HepG2 (cell line): Measurements from ENCODE around the gene TOM1L2. TPM values are rescaled to one million over a fixed set of nuclear protein-coding genes. Genes with fewer than 3 reads are reported as not detected.
A peak's percentile ranks its signal among the peaks of the same experiment; 100 is the strongest.

Experiments used
- ATF2 ChIP-seq: sonication (generic); formaldehyde crosslinking; IDR thresholded peaks from 2 replicates; pipeline ENCODE4 v1.4.0; 2020; ENCODE audit warnings: missing genetic modification reagents
- CEBPB ChIP-seq: IDR thresholded peaks from 2 replicates; pipeline ENCODE4 v1.6.1; 2011; ENCODE audit warnings: low read depth, low read length, improper control_type of control experiment, borderline replicate concordance
- FOXA1 ChIP-seq, 2 experiments: fragments of 450-650 bp in 1 of 2; sonication (generic) in 1 of 2; formaldehyde crosslinking in 1 of 2; IDR thresholded peaks; 2 replicates each; pipeline versions ENCODE4 v1.4.0 to v1.6.1; 2016 to 2020; ENCODE audit warnings: missing genetic modification reagents in 1 of 2
- GRHL1 ChIP-seq: sonication (generic); formaldehyde crosslinking; conservative IDR thresholded peaks from 2 replicates; pipeline ENCODE4 v1.8.0; 2022; ENCODE audit warnings: missing genetic modification reagents
- NAIF1 ChIP-seq: sonication (generic); formaldehyde crosslinking; IDR thresholded peaks from 2 replicates; pipeline ENCODE4 v1.5.0; 2020; ENCODE audit warnings: mild to moderate bottlenecking, missing genetic modification reagents, borderline replicate concordance
- RCOR2 ChIP-seq: IDR thresholded peaks from 2 replicates; pipeline ENCODE4 v1.6.1; 2016; ENCODE audit warnings: missing biosample characterization, missing genetic modification reagents
- ZBTB2 ChIP-seq: sonication (generic); formaldehyde crosslinking; IDR thresholded peaks from 2 replicates; pipeline ENCODE4 v1.8.0; 2022; ENCODE audit warnings: low read depth, missing genetic modification reagents
- ZKSCAN8 ChIP-seq: IDR thresholded peaks from 2 replicates; pipeline ENCODE4 v1.6.1; 2016; ENCODE audit warnings: borderline replicate concordance, missing genetic modification reagents, missing compliant biosample characterization
- ZNF292 ChIP-seq: sonication (generic); formaldehyde crosslinking; IDR thresholded peaks from 2 replicates; pipeline ENCODE4 v1.8.1; 2022; ENCODE audit warnings: mild to moderate bottlenecking, low read depth, missing genetic modification reagents, borderline replicate concordance
- ZNF331 ChIP-seq: sonication (generic); formaldehyde crosslinking; IDR thresholded peaks from 2 replicates; pipeline ENCODE4 v1.4.0; 2020; ENCODE audit warnings: missing genetic modification reagents
- ZNF746 ChIP-seq: sonication (generic); formaldehyde crosslinking; IDR thresholded peaks from 2 replicates; pipeline ENCODE4 v1.8.0; 2022; ENCODE audit warnings: mild to moderate bottlenecking, missing genetic modification reagents
- ZNF792 ChIP-seq: IDR thresholded peaks from 2 replicates; pipeline ENCODE4 v1.6.1; 2016
- polyA plus RNA-seq, 8 experiments: library from polyadenylated mRNA; depleted of rRNA in 3 of 8; stranded (reverse) in 7 of 8; unstranded in 1 of 8; fragments of >200 nt; fragmentation: Illumina TruSeq in 4 of 8; extraction: Trizol in 4 of 8; gene quantifications; 2 replicates each; pipeline versions ENCODE4 v1.2.1 to v1.2.3, GENCODE V29; 2011 to 2016; ENCODE audit warnings: low read depth in 4 of 8, missing spikeins in 1 of 8, mixed read lengths in 1 of 8; ENCODE audit not compliant: insufficient read depth in 1 of 8
- total RNA-seq, 5 experiments: library from RNA; depleted of rRNA; stranded (reverse); fragments of >200 nt; fragmentation: Illumina TruSeq; extraction: Trizol; gene quantifications; 2 replicates each; pipeline ENCODE4 v1.2.3, GENCODE V29; 2016; ENCODE audit warnings: low read depth in 1 of 5
- TF ChIP-seq, protein P1 (sequence below): sonication (generic); formaldehyde crosslinking; IDR thresholded peaks from one replicate; pipeline ENCODE4 v1.5.1; 2020; ENCODE audit warnings: mild to moderate bottlenecking, missing genetic modification reagents; ENCODE audit errors: not compliant biosample characterization

The TOM1L2 gene
- total and polyA plus RNA-seq, 2 of the 13 experiments (the other 11 are each of a cell fraction or from before 2014, with no cell fraction given), result 4.7 to 7.4 TPM

- TF ChIP-seq NAIF1 (0 out of 2 replicates have a peak, but pooled peaks have one; percentile 26), GRHL1 (CRISPR knock-in tag) (no peak), ZKSCAN8 (CRISPR knock-in tag) (0 out of 2 replicates have a peak, but pooled peaks have one; percentile 41), ZBTB2 (CRISPR knock-in tag) (no peak), ZNF792 (CRISPR knock-in tag) (peak; percentile 74; the same call in 1 of the 2 replicates), ZNF746 (CRISPR knock-in tag) (0 out of 2 replicates have a peak, but pooled peaks have one; percentile 39), ATF2 (CRISPR knock-in tag) (peak; percentile 56), ZNF331 (CRISPR knock-in tag) (peak; percentile 37; the same call in 1 of the 2 replicates), RCOR2 (CRISPR knock-in tag) (peak; percentile 27; the same call in 1 of the 2 replicates), CEBPB (peak; percentile 74; the same call in 1 of the 2 replicates), ZNF292 (peak; percentile 62; the same call in 1 of the 2 replicates), FOXA1 (IDR thresholded peaks at IDR 0.05) (no peak), FOXA1 (CRISPR knock-in tag; IDR thresholded peaks at IDR 0.05) (peak; percentile 54)
- TF ChIP-seq, protein P1, sequence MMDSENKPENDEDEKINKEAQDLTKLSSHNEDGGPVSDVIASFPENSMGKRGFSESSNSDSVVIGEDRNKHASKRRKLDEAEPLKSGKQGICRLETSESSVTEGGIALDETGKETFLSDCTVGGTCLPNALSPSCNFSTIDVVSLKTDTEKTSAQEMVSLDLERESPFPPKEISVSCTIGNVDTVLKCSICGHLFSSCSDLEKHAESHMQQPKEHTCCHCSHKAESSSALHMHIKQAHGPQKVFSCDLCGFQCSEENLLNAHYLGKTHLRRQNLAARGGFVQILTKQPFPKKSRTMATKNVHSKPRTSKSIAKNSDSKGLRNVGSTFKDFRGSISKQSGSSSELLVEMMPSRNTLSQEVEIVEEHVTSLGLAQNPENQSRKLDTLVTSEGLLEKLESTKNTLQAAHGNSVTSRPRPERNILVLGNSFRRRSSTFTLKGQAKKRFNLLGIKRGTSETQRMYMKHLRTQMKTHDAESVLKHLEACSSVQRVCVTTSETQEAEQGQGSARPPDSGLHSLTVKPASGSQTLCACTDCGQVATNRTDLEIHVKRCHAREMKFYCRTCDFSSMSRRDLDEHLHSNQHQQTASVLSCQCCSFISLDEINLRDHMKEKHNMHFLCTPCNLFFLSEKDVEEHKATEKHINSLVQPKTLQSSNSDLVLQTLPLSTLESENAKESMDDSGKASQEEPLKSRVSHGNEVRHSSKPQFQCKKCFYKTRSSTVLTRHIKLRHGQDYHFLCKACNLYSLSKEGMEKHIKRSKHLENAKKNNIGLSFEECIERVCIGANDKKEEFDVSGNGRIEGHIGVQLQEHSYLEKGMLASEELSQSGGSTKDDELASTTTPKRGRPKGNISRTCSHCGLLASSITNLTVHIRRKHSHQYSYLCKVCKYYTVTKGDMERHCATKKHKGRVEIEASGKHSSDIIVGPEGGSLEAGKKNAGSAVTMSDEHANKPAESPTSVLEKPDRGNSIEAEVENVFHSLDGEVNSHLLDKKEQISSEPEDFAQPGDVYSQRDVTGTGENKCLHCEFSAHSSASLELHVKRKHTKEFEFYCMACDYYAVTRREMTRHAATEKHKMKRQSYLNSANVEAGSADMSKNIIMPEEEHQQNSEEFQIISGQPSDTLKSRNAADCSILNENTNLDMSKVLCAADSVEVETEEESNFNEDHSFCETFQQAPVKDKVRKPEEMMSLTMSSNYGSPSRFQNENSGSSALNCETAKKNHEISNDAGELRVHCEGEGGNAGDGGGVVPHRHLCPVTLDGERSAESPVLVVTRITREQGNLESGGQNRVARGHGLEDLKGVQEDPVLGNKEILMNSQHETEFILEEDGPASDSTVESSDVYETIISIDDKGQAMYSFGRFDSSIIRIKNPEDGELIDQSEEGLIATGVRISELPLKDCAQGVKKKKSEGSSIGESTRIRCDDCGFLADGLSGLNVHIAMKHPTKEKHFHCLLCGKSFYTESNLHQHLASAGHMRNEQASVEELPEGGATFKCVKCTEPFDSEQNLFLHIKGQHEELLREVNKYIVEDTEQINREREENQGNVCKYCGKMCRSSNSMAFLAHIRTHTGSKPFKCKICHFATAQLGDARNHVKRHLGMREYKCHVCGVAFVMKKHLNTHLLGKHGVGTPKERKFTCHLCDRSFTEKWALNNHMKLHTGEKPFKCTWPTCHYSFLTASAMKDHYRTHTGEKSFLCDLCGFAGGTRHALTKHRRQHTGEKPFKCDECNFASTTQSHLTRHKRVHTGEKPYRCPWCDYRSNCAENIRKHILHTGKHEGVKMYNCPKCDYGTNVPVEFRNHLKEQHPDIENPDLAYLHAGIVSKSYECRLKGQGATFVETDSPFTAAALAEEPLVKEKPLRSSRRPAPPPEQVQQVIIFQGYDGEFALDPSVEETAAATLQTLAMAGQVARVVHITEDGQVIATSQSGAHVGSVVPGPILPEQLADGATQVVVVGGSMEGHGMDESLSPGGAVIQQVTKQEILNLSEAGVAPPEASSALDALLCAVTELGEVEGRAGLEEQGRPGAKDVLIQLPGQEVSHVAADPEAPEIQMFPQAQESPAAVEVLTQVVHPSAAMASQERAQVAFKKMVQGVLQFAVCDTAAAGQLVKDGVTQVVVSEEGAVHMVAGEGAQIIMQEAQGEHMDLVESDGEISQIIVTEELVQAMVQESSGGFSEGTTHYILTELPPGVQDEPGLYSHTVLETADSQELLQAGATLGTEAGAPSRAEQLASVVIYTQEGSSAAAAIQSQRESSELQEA, result no peak
Observed at GRCh38 chr17:17900615-17901520, 71.3 kb downstream of the TOM1L2 start (continued).
